T-cell (primary cell): ENCODE measurements around the gene RNF150. TPM values are rescaled to one million over a fixed set of nuclear protein-coding genes. Genes with fewer than 3 reads are reported as not detected.
A peak's percentile ranks its signal among the peaks of the same experiment; 100 is the strongest.

Experiments
- ATAC-seq, 4 experiments: fragments of 200-7000 bp in 3 of 4; fragments of 150-1000 bp in 1 of 4; cut with Tn5 transposase; replicated peaks in 1 of 4; 1 replicate in 3 of 4; 2 replicates in 1 of 4; pipeline ENCODE4 v1.10.0; 2021; ENCODE audit warnings: moderate library complexity in 3 of 4, mild to moderate bottlenecking in 2 of 4, moderate number of reproducible peaks in 1 of 4
- CTCF ChIA-PET, 2 donors: fragments of 300-600 bp; sonication (Branson Sonifier 250); formaldehyde crosslinking; loops; one replicate each; lab custom pipeline; 2022; ENCODE audit warnings: antibody characterized with exemption in 2 of 2; lab: Charles Lee
- POLR2A ChIA-PET, 2 donors: fragments of 300-600 bp; sonication (Branson Sonifier 250); formaldehyde crosslinking; loops; one replicate each; lab custom pipeline; 2022; ENCODE audit warnings: antibody characterized with exemption in 2 of 2; lab: Charles Lee
- DNase-seq, 35 experiments: peaks; one replicate each; pipeline versions ENCODE4 v3.0.0 to v3.0.0-alpha.2; 2013 to 2023
- H3K27ac ChIP-seq: one replicate; pipeline ENCODE4 v1.5.1; 2013; ENCODE audit warnings: low read length
- H3K27me3 ChIP-seq, 2 experiments: replicated peaks in 1 of 2; 1 replicate in 1 of 2; 2 replicates in 1 of 2; pipeline versions ENCODE4 v1.6.1 to v1.7.0; 2013; ENCODE audit warnings: low read length in 1 of 2, mixed read lengths in 1 of 2; ENCODE audit not compliant: control insufficient read depth in 2 of 2, insufficient read depth in 2 of 2; ENCODE audit errors: extremely low read depth in 1 of 2
- H3K36me3 ChIP-seq, 2 donors: 1 replicate in 1 of 2; 2 replicates in 1 of 2; pipeline versions ENCODE4 v1.6.1 to v1.7.0; 2013; ENCODE audit warnings: low read length in 1 of 2; ENCODE audit not compliant: control insufficient read depth in 2 of 2, insufficient read depth in 1 of 2; ENCODE audit errors: extremely low read depth in 1 of 2
- H3K4me1 ChIP-seq, 2 experiments: 1 replicate in 1 of 2; 2 replicates in 1 of 2; pipeline versions ENCODE4 v1.6.1 to v1.7.0; 2013; ENCODE audit warnings: low read length in 2 of 2, mixed read lengths in 1 of 2; ENCODE audit not compliant: insufficient read depth in 2 of 2, control insufficient read depth in 1 of 2; ENCODE audit errors: extremely low read depth in 1 of 2
- H3K4me3 ChIP-seq, 2 donors: 1 replicate in 1 of 2; 2 replicates in 1 of 2; pipeline versions ENCODE4 v1.5.1 to v1.7.0; 2013; ENCODE audit warnings: mild to moderate bottlenecking in 2 of 2, low read length in 1 of 2, moderate library complexity in 1 of 2; ENCODE audit not compliant: control insufficient read depth in 1 of 2; ENCODE audit errors: extremely low read depth in 1 of 2
- H3K9me3 ChIP-seq: 2 replicates; pipeline ENCODE4 v1.7.0; 2013
- H3K27ac Mint-ChIP-seq, 2 donors: one replicate each; pipeline ENCODE4 v1.8.0; 2020 to 2021; ENCODE audit warnings: mild to moderate bottlenecking in 2 of 2, mixed read lengths in 2 of 2
- H3K27me3 Mint-ChIP-seq, 2 donors: one replicate each; pipeline ENCODE4 v1.8.0; 2021 to 2022; ENCODE audit warnings: mixed read lengths in 2 of 2
- H3K36me3 Mint-ChIP-seq: one replicate; pipeline ENCODE4 v1.8.0; 2021; ENCODE audit warnings: mixed read lengths
- H3K4me1 Mint-ChIP-seq, 3 donors: one replicate each; pipeline ENCODE4 v1.8.0; 2020 to 2022; ENCODE audit warnings: mixed read lengths in 3 of 3, mild to moderate bottlenecking in 1 of 3
- H3K4me3 Mint-ChIP-seq, 3 donors: one replicate each; pipeline ENCODE4 v1.8.0; 2020 to 2022; ENCODE audit warnings: mild to moderate bottlenecking in 3 of 3, mixed read lengths in 3 of 3, moderate library complexity in 3 of 3
- H3K9me3 Mint-ChIP-seq, 3 donors: one replicate each; pipeline ENCODE4 v1.8.0; 2020 to 2022; ENCODE audit warnings: mixed read lengths in 3 of 3
- WGBS: methylation state at CpG from one replicate; pipeline ENCODE4 v1.1.5; 2013; ENCODE audit warnings: missing lambda C conversion rate; ENCODE audit not compliant: insufficient coverage; 5-methylcytosine and 5-hydroxymethylcytosine counted together
- total RNA-seq, 35 experiments: library from RNA in 6 of 35; stranded (reverse) in 6 of 35; fragments of 120-200 nt in 1 of 35; gene quantifications; one replicate each; pipeline versions ENCODE4 v1.2.1 to v1.2.4 and lab custom pipeline; 2013 to 2026

The RNF150 gene
- total RNA-seq = under 1 TPM in 3 of 5 donors, not detected in 2; 0.09 to 0.35 (median 0.30) TPM
- total RNA-seq (2013) = 0.13 TPM
- total RNA-seq (lab: John Stamatoyannopoulos, UW) = 0 to 1.4 (median 0.08) reads per million in 29 experiments

DNA sequence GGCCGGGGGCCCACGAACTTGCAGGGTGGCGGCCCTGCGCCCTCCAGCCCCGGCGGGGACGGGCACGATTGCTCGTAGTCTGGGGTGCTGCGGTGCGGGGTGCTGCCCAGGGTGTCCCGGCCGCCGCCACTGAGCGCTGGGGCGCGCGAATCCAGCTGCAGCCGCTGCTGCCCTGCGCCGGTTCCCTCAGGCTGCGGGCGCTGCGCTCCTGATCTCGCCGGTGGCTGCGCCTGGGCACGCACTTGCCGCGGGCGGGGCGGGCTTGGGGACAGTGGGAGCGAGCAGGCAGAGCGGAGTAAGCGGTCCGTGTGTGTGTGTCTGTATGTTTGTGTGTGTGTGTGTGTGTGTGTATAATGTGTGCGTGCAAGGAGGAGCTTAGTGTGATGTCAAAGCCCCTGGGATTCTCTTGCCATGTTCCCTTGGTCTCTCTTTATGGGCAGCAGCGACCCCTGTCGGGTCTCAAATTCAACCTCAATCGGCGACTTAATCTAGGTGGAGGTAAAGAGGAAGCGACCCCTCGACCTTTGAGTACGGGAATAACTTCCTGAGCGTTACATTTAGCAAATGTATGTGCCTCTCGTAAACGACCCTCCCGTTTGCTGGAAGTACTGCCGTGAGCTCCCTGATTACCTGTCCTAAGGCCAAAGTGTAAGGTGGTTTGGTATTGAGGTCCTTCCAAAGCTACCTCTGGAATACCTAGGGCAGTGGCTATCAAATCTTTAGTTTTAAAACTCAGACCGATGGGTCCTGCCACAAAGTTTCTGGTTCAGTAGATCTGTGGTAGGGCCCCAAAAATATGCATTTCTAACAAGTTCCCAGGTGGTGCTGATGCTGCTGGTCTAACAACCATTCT lies at the start of gene RNF150:
RNF150 (minus strand) TSS at position 324 of the 853 bp plus-strand sequence.
- Histone ChIP-seq H3K4me3 (peak within 1 kb of the TSS in 1 of 2 donors; percentile 76), H3K36me3 (no peaks in the 10 kb centered on the region), H3K9me3 (no peaks in the 10 kb centered on the region), H3K27me3 (peaks cover 0 to 23% of the 10 kb centered on the region in 2 experiments), H3K27ac (no peak within 1 kb of the TSS), H3K4me1 (peaks cover 0 to 12% of the 10 kb centered on the region in 2 experiments)
- Mint-ChIP-seq H3K27ac (no peak within 1 kb of the TSS), H3K36me3 (no peaks in the 10 kb centered on the region), H3K9me3 (no peaks in the 10 kb centered on the region), H3K4me3 (peak within 1 kb of the TSS; percentile 70 to 85 (median 74)), H3K4me1 (peaks cover 12 to 18% (median 17%) of the 10 kb centered on the region in 3 donors), H3K27me3 (peaks cover 65 to 67% of the 10 kb centered on the region in 2 donors)
- ChIA-PET POLR2A (no interaction called here), CTCF (no interaction called here)
- peak in 10 of 35 experiments; percentile 3 to 32 (median 10) for DNase-seq
- under 1% methylated on average over 44 of the region's 50 CpGs for WGBS
- peak; percentile 42 to 58 (median 48) for ATAC-seq

- no peak overlapping the region for H3K4me3 Mint-ChIP-seq
- CTCF ChIA-PET = interaction anchor here in 1 of 2 donors (0.6 kb wide), 1 partner anchor 124 kb away, joined by 4 read pairs; no protein-coding TSS in a partner anchor
- no peaks in the 10 kb centered on the region for H3K36me3 ChIP-seq
Observed at GRCh38 chr4:141180991-141181761, 47.9 kb upstream of the RNF150 start.

DNA sequence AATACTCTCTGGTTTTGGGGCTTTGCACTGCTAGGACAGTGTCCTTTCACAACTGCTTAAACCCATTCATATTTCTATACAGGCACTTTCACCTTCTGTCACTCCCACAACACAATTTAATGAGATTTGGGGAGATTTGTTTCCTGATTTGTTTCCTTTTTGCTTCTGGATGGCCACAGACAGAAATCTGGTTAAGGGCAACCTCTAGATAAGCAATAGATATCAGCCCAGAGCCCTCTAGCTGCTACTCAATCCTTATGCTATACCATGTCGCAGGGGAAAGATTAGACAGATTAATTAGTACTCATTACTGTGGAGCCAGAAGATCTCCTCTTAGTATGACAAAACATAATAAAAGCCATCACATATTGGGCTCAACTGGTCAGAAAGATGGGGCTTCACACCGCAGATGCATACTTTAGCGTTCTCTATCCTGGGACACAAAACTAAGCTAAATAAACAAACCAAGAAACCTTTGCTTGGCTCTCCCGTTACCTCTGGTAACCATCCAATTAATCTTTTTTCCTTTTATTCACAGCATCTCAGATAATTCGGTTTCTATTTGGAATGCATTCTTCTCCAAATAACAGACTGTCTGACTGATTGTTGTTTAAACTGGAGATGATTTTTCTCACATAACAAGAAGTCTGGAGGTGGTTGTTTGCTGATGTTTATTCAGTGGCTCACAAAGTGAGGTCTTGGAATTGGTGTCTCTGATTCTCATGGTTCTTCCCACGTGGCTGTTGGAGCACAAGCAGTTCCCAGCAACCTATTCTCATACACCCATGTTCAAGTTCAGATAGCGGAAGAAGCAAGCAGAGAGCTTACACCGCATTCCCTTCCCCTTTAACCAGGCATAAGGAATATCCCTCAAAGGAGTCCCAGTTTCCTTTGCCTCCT lies 46.5 kb upstream of the RNF150 start:
- H3K4me1 ChIP-seq = no peaks in the 10 kb centered on the region
- ChIA-PET POLR2A (no interaction called here), CTCF (no interaction called here)
- Mint-ChIP-seq H3K9me3 (no peaks in the 10 kb centered on the region), H3K4me1 (no peaks in the 10 kb centered on the region), H3K27ac (no peak overlapping the region), H3K4me3 (no peak overlapping the region), H3K36me3 (no peaks in the 10 kb centered on the region), H3K27me3 (peaks cover 2 to 9% of the 10 kb centered on the region in 2 donors)
- no peak overlapping the region for H3K27ac ChIP-seq
- H3K4me3 ChIP-seq = no peak overlapping the region
- H3K9me3 ChIP-seq = no peaks in the 10 kb centered on the region
- WGBS = 68% methylated on average over 4 of the region's 8 CpGs
- no peaks in the 10 kb centered on the region for H3K36me3 ChIP-seq
- H3K27me3 ChIP-seq = no peaks in the 10 kb centered on the region
- DNase-seq = no peak
- no peak for ATAC-seq

More at GRCh38 chr4:141180991-141181761, 47.9 kb upstream of the RNF150 start:
- H3K4me1 Mint-ChIP-seq = no peaks in the 10 kb centered on the region
- peaks cover 4 to 9% of the 10 kb centered on the region in 2 donors for H3K27me3 Mint-ChIP-seq
- WGBS = no CpG with 5 or more reads among the region's 2 CpGs
- POLR2A ChIA-PET = no interaction called here
- H3K27ac Mint-ChIP-seq = no peak overlapping the region
- DNase-seq (no peak), ATAC-seq (no peak)
- Histone ChIP-seq H3K9me3 (no peaks in the 10 kb centered on the region), H3K27me3 (no peaks in the 10 kb centered on the region), H3K4me1 (no peaks in the 10 kb centered on the region), H3K4me3 (no peak overlapping the region), H3K27ac (no peak overlapping the region)
- H3K36me3 Mint-ChIP-seq = no peaks in the 10 kb centered on the region
- no peaks in the 10 kb centered on the region for H3K9me3 Mint-ChIP-seq

- no peak for ATAC-seq
- DNase-seq = no peak
- ChIA-PET CTCF (no interaction called here), POLR2A (no interaction called here)
- H3K27me3 ChIP-seq = no peaks in the 10 kb centered on the region
- Mint-ChIP-seq H3K27ac (no peak overlapping the region), H3K36me3 (no peaks in the 10 kb centered on the region), H3K9me3 (no peaks in the 10 kb centered on the region), H3K4me1 (no peaks in the 10 kb centered on the region), H3K4me3 (no peak overlapping the region), H3K27me3 (peaks cover 5 to 12% of the 10 kb centered on the region in 2 donors)
- H3K36me3 ChIP-seq = no peaks in the 10 kb centered on the region
- no peak overlapping the region for H3K27ac ChIP-seq
- H3K4me1 ChIP-seq = no peaks in the 10 kb centered on the region
- H3K9me3 ChIP-seq = no peaks in the 10 kb centered on the region
- H3K4me3 ChIP-seq = no peak overlapping the region
- WGBS = no CpG with 5 or more reads among the region's 1 CpG
Observed at GRCh38 chr4:141177171-141177570, 43.9 kb upstream of the RNF150 start.

DNA sequence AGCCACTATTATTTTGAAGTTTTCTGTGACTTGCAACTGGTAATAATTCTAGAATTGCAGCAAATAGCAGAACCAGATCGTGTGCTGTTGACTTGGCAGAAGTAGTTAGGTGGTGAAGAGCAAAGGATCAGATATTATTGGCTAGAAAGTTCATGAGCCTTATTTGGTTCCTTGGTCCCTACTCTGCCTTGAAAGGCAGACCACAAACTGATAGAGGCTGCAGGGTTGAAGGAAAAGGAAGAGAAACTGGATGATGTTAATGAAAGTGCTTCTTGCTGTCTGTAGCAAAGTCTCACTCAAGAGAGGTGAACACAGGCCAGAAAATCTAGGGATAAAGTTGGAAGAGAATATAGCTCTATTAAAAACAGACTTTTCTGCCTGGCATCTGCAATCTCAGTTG lies 41.2 kb upstream of the RNF150 start:
- no peak overlapping the region for H3K4me3 ChIP-seq
- H3K4me1 Mint-ChIP-seq = no peaks in the 10 kb centered on the region
- H3K9me3 ChIP-seq = no peaks in the 10 kb centered on the region
- no peaks in the 10 kb centered on the region for H3K9me3 Mint-ChIP-seq
- no peaks in the 10 kb centered on the region for H3K36me3 Mint-ChIP-seq
- no peak overlapping the region for H3K27ac Mint-ChIP-seq
- ChIA-PET POLR2A (interaction anchor here in 1 of 2 donors (0.7 kb wide), 1 partner anchor 118 kb away, joined by 3 read pairs; no protein-coding TSS in a partner anchor), CTCF (no interaction called here)
- H3K36me3 ChIP-seq = no peaks in the 10 kb centered on the region
- DNase-seq (no peak), ATAC-seq (no peak)
- no peak overlapping the region for H3K4me3 Mint-ChIP-seq
- WGBS = no CpG with 5 or more reads among the region's 1 CpG
- no peak overlapping the region for H3K27ac ChIP-seq
- no peaks in the 10 kb centered on the region for H3K27me3 ChIP-seq
- H3K27me3 Mint-ChIP-seq = peaks cover 4 to 14% of the 10 kb centered on the region in 2 donors
- no peaks in the 10 kb centered on the region for H3K4me1 ChIP-seq
